ENCODE measurements around the gene PCDHGB1.
"Not testable (repeated sequence)": the region's sequence is repeated elsewhere in the genome, so short reads cannot be mapped to it uniquely, and the experiment has no call there.

Gene PCDHGB1

DNA sequence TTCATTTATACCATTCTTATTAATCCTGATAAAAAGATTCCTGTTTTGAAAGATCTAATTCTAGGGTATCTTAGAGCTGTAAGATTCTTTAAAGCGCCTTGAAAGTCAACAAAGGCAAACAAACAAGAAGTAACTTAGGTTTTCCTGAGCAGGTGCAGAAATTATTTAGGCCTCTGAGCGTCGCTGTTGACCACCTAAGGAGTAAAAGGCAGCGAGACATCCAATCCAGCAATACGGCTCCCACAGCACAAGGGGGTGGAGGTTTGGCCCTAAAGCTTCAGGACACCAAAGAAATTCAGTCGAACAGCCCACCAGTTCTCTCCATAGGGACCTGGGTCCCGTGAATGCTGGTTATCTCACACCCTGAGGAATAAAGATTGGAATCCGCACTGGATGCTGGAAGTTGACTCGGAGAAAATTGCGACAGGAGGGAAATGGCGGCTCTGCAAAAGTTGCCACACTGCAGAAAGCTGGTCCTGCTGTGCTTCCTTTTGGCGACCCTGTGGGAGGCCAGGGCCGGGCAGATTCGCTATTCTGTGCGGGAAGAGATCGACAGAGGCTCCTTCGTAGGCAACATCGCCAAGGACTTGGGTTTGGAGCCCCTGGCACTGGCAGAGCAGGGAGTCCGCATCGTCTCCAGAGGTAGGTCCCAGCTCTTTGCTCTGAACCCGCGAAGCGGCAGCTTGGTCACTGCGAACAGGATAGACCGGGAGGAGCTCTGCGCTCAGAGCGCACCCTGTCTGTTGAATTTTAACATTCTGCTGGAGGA is 11.2 kb upstream of the PCDHGB1 start, which contains the start of gene PCDHGA2:
Gene PCDHGA2, plus strand, starts transcription at position 223 of the 769 bp plus-strand sequence.
- H3K27me3 Mint-ChIP-seq = peaks cover 32% of the 10 kb centered on the region
- peaks cover 31% of the 10 kb centered on the region for H3K9me3 Mint-ChIP-seq
- H3K36me3 Mint-ChIP-seq = peaks cover 10% of the 10 kb centered on the region
- H3K27ac Mint-ChIP-seq = no peak within 1 kb of the TSS
- DNase-seq (ENCODE audit: low spot score in 2 of 2) (no peak), ATAC-seq (ENCODE audit: low read depth) (no peak)
- H3K4me1 Mint-ChIP-seq = peaks cover 2% of the 10 kb centered on the region
- peak within 1 kb of the TSS; percentile 41 for H3K4me3 Mint-ChIP-seq

DNA sequence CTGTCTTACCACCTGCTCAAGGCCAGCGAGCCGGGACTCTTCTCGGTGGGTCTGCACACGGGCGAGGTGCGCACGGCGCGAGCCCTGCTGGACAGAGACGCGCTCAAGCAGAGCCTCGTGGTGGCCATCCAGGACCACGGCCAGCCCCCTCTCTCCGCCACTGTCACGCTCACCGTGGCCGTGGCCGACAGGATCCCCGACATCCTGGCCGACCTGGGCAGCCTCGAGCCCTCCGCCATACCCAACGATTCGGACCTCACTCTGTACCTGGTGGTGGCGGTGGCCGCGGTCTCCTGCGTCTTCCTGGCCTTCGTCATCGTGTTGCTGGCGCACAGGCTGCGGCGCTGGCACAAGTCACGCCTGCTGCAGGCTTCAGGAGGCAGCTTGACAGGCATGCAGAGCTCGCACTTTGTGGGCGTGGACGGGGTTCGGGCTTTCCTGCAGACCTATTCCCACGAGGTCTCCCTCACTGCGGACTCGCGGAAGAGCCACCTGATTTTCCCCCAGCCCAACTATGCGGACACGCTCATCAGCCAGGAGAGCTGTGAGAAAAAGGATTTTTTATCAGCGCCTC is 9.0 kb upstream of the PCDHGB1 start:
- DNase-seq (ENCODE audit: low spot score in 2 of 2); H3K4me3 Mint-ChIP-seq; ATAC-seq (ENCODE audit: low read depth); H3K27ac Mint-ChIP-seq; H3K36me3 Mint-ChIP-seq; H3K4me1 Mint-ChIP-seq: not testable (repeated sequence)
- H3K9me3 Mint-ChIP-seq = peaks cover 30% of the 10 kb centered on the region
- peaks cover 26% of the 10 kb centered on the region for H3K27me3 Mint-ChIP-seq

DNA sequence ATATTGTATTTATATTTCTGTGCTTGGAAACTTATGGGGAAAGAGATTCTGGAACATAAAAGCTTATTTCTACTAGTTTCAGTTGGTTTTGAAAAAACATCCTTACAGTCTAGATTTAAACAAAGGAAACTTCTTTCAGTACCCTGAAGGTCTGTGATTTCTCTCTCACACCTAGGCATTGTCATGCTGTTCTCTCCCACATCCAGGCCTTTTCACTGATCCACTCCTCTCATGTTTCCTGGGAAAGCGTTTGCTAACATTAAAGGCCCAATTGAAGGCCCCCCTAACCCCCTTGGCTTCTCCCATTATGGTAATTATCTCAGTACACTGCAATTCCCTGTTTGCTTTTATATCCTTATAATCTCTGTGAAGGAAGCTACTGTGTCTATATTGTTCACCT is 7.1 kb upstream of the PCDHGB1 start:
- no peak overlapping the region for H3K27ac Mint-ChIP-seq
- ATAC-seq (ENCODE audit: low read depth) (no peak), DNase-seq (ENCODE audit: low spot score in 2 of 2) (no peak)
- H3K36me3 Mint-ChIP-seq = peaks cover 7% of the 10 kb centered on the region
- H3K4me3 Mint-ChIP-seq = no peak overlapping the region
- H3K9me3 Mint-ChIP-seq = peaks cover 23% of the 10 kb centered on the region
- H3K4me1 Mint-ChIP-seq = no peaks in the 10 kb centered on the region
- peaks cover 23% of the 10 kb centered on the region for H3K27me3 Mint-ChIP-seq

GRCh38 chr5:141343242-141343952 is 6.5 kb upstream of the PCDHGB1 start, which contains the start of gene PCDHGA3:
PCDHGA3 (plus strand) TSS chr5:141343829; CDS start chr5:141344034, 205 bp downstream.
- Mint-ChIP-seq H3K36me3 (peaks cover 7% of the 10 kb centered on the region), H3K9me3 (peaks cover 20% of the 10 kb centered on the region), H3K27ac (no peak within 1 kb of the TSS), H3K27me3 (peaks cover 20% of the 10 kb centered on the region), H3K4me1 (no peaks in the 10 kb centered on the region), H3K4me3 (peak within 1 kb of the TSS; percentile 58)
- DNase-seq (ENCODE audit: low spot score in 2 of 2) = no peak
- ATAC-seq (ENCODE audit: low read depth) = no peak

DNA sequence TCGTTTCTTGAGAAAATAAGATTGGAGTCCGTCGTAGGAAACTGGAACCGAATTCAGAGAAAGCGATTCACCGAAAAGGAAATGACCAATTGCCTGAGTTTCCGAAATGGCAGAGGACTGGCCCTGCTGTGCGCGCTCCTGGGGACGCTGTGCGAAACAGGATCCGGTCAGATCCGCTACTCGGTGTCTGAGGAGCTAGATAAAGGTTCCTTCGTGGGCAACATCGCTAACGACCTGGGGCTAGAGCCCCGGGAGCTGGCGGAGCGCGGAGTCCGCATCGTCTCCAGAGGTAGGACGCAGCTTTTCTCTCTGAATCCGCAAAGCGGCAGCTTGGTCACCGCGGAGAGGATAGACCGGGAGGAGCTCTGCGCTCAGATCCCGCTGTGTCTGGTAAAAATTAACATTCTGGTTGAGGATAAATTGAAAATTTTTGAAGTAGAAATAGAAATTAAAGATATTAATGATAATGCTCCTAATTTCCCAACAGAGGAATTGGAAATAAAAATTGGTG is 5.9 kb upstream of the PCDHGB1 start:
- DNase-seq (ENCODE audit: low spot score in 2 of 2) = no peak
- peak overlapping the region; percentile 58 for H3K4me3 Mint-ChIP-seq

GRCh38 chr5:141345327-141345726 is 4.6 kb upstream of the PCDHGB1 start:
- H3K9me3 Mint-ChIP-seq = peaks cover 17% of the 10 kb centered on the region
- H3K4me1 Mint-ChIP-seq = no peaks in the 10 kb centered on the region
- H3K27ac Mint-ChIP-seq = no peak overlapping the region
- no peak for ATAC-seq (ENCODE audit: low read depth)
- H3K36me3 Mint-ChIP-seq = peaks cover 5% of the 10 kb centered on the region
- no peak for DNase-seq (ENCODE audit: low spot score in 2 of 2)
- H3K4me3 Mint-ChIP-seq = no peak overlapping the region
- H3K27me3 Mint-ChIP-seq = peaks cover 22% of the 10 kb centered on the region

More for the DNA sequence above, 5.9 kb upstream of the PCDHGB1 start:
- ATAC-seq (ENCODE audit: low read depth) = no peak
- peaks cover 20% of the 10 kb centered on the region for H3K27me3 Mint-ChIP-seq
- H3K36me3 Mint-ChIP-seq = peaks cover 7% of the 10 kb centered on the region
- H3K27ac Mint-ChIP-seq = no peak overlapping the region
- no peaks in the 10 kb centered on the region for H3K4me1 Mint-ChIP-seq
- peaks cover 18% of the 10 kb centered on the region for H3K9me3 Mint-ChIP-seq

DNA sequence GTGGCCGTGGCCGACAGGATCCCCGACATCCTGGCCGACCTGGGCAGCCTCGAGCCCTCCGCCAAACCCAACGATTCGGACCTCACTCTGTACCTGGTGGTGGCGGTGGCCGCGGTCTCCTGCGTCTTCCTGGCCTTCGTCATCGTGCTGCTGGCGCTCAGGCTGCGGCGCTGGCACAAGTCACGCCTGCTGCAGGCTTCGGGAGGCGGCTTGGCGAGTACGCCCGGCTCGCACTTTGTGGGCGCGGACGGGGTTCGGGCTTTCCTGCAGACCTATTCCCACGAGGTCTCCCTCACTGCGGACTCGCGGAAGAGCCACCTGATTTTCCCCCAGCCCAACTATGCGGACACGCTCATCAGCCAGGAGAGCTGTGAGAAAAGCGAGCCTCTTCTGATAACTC is 3.9 kb upstream of the PCDHGB1 start:
- not testable (repeated sequence) for H3K36me3 Mint-ChIP-seq; DNase-seq (ENCODE audit: low spot score in 2 of 2); H3K4me1 Mint-ChIP-seq; ATAC-seq (ENCODE audit: low read depth); H3K4me3 Mint-ChIP-seq; H3K27ac Mint-ChIP-seq
- peaks cover 21% of the 10 kb centered on the region for H3K27me3 Mint-ChIP-seq
- H3K9me3 Mint-ChIP-seq = peaks cover 15% of the 10 kb centered on the region

- Mint-ChIP-seq H3K27me3 (peaks cover 24% of the 10 kb centered on the region), H3K9me3 (peaks cover 14% of the 10 kb centered on the region), H3K36me3 (peaks cover 3% of the 10 kb centered on the region), H3K27ac (no peak overlapping the region), H3K4me3 (no peak overlapping the region), H3K4me1 (no peaks in the 10 kb centered on the region)
- no peak for ATAC-seq (ENCODE audit: low read depth)
- DNase-seq (ENCODE audit: low spot score in 2 of 2) = no peak
Measured at GRCh38 chr5:141351591-141351990, 1.7 kb downstream of the PCDHGB1 start.

DNA sequence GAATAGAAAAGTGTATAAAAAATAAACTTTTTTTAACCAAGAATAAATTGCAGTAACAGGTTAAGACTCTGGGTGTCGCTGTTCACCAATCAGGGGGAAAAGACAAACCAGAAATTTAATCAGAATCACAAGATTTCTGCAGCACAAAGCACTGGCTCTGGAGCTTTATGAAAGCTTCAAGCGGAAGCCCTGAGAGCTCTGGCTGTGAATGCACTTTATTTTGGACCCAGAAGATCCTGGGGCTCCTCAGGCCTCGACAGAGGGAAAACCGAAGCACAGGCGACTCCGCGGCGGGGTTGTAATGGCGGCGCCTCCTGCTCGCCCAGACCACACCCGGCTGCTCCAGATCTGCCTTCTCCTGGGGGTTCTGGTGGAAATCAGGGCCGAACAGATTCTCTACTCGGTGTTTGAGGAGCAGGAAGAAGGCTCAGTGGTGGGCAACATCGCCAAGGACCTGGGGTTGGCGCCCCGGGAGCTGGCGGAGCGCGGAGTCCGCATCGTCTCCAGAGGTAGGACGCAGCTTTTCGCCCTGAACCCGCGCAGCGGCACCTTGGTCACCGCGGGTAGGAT is 5.1 kb downstream of the PCDHGB1 start, which contains the start of gene PCDHGA4:
Gene PCDHGA4, plus strand, starts transcription at position 122 of the 570 bp plus-strand sequence. Its CDS starts 87 bp downstream, at position 209.
- H3K27me3 Mint-ChIP-seq = peaks cover 26% of the 10 kb centered on the region
- no peak for ATAC-seq (ENCODE audit: low read depth)
- peaks cover 4% of the 10 kb centered on the region for H3K36me3 Mint-ChIP-seq
- no peak within 1 kb of the TSS for H3K27ac Mint-ChIP-seq
- peaks cover 16% of the 10 kb centered on the region for H3K9me3 Mint-ChIP-seq
- DNase-seq (ENCODE audit: low spot score in 2 of 2) = no peak
- H3K4me1 Mint-ChIP-seq = no peaks in the 10 kb centered on the region
- H3K4me3 Mint-ChIP-seq = no peak within 1 kb of the TSS

DNA sequence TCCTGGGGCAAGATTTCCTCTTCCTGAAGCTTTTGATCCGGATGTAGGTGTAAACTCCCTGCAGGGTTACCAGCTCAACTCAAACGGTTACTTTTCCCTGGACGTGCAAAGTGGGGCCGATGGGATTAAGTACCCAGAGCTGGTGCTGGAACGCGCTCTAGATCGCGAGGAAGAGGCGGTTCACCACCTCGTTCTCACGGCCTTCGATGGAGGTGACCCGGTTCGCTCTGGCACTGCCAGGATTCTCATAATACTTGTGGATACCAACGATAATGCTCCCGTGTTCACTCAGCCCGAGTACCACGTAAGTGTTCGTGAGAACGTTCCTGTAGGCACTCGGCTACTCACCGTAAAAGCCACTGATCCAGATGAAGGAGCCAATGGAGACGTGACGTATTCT is 5.7 kb downstream of the PCDHGB1 start:
- Mint-ChIP-seq H3K4me3 (no peak overlapping the region), H3K9me3 (peaks cover 15% of the 10 kb centered on the region), H3K27me3 (peaks cover 24% of the 10 kb centered on the region), H3K36me3 (peaks cover 4% of the 10 kb centered on the region), H3K27ac (no peak overlapping the region), H3K4me1 (no peaks in the 10 kb centered on the region)
- no peak for DNase-seq (ENCODE audit: low spot score in 2 of 2)
- no peak for ATAC-seq (ENCODE audit: low read depth)

- no peak for DNase-seq (ENCODE audit: low spot score in 2 of 2)
- Mint-ChIP-seq H3K27me3 (peaks cover 24% of the 10 kb centered on the region), H3K4me3 (no peak overlapping the region), H3K36me3 (peaks cover 4% of the 10 kb centered on the region), H3K27ac (no peak overlapping the region), H3K4me1 (no peaks in the 10 kb centered on the region), H3K9me3 (peaks cover 15% of the 10 kb centered on the region)
- ATAC-seq (ENCODE audit: low read depth) = no peak
Measured at GRCh38 chr5:141356133-141356532, 6.2 kb downstream of the PCDHGB1 start.

- no peak for ATAC-seq (ENCODE audit: low read depth)
- DNase-seq (ENCODE audit: low spot score in 2 of 2) = no peak
- H3K27me3 Mint-ChIP-seq = peaks cover 24% of the 10 kb centered on the region
- H3K9me3 Mint-ChIP-seq = peaks cover 15% of the 10 kb centered on the region
- H3K4me1 Mint-ChIP-seq = no peaks in the 10 kb centered on the region
- H3K4me3 Mint-ChIP-seq = no peak overlapping the region
- peaks cover 4% of the 10 kb centered on the region for H3K36me3 Mint-ChIP-seq
- no peak overlapping the region for H3K27ac Mint-ChIP-seq
Measured at GRCh38 chr5:141356950-141357349, 7.1 kb downstream of the PCDHGB1 start.

- DNase-seq (ENCODE audit: low spot score in 2 of 2) (no peak), ATAC-seq (ENCODE audit: low read depth) (peak; percentile 54)
- peaks cover 5% of the 10 kb centered on the region for H3K36me3 Mint-ChIP-seq
- H3K27ac Mint-ChIP-seq = peak within 1 kb of the TSS; percentile 85
- peaks cover 17% of the 10 kb centered on the region for H3K27me3 Mint-ChIP-seq
- H3K4me3 Mint-ChIP-seq = peak within 1 kb of the TSS; percentile 89
- peaks cover 2% of the 10 kb centered on the region for H3K4me1 Mint-ChIP-seq
- H3K9me3 Mint-ChIP-seq = peaks cover 17% of the 10 kb centered on the region
Measured at GRCh38 chr5:141359790-141360426, 10.0 kb downstream of the PCDHGB1 start, which contains the start of gene PCDHGB2. PCDHGB2 (plus strand) TSS chr5:141359994; CDS start chr5:141360136, 142 bp downstream.
